Muscle layer of duodenum (tissue), 2 donors: ENCODE measurements around the gene NXN.
"Not testable (repeated sequence)": the region's sequence is repeated elsewhere in the genome, so short reads cannot be mapped to it uniquely, and the experiment has no call there.

Experiments
- H3K27ac ChIP-seq: one replicate; pipeline ENCODE4 v1.7.0; 2013; ENCODE audit warnings: mild to moderate bottlenecking, low read length
- H3K27me3 ChIP-seq: one replicate; pipeline ENCODE4 v1.7.0; 2013; ENCODE audit warnings: low read depth, mild to moderate bottlenecking, control low read depth, low read length
- H3K36me3 ChIP-seq, 2 donors: one replicate each; pipeline ENCODE4 v1.7.0; 2013; ENCODE audit warnings: low read length in 2 of 2, control low read depth in 1 of 2, mild to moderate bottlenecking in 1 of 2; ENCODE audit not compliant: insufficient read depth in 2 of 2, control insufficient read depth in 1 of 2
- H3K4me1 ChIP-seq, 2 donors: one replicate each; pipeline ENCODE4 v1.7.0; 2013; ENCODE audit warnings: low read length in 2 of 2, mild to moderate bottlenecking in 2 of 2, control low read depth in 1 of 2, moderate library complexity in 1 of 2; ENCODE audit not compliant: insufficient read depth in 2 of 2, control insufficient read depth in 1 of 2
- H3K4me3 ChIP-seq, 2 donors: one replicate each; pipeline ENCODE4 v1.7.0; 2013; ENCODE audit warnings: low read length in 2 of 2, low read depth in 1 of 2, mild to moderate bottlenecking in 1 of 2
- H3K9me3 ChIP-seq, 2 donors: one replicate each; pipeline ENCODE4 v1.7.0; 2013; ENCODE audit warnings: low read length in 2 of 2, control low read depth in 1 of 2, mild to moderate bottlenecking in 1 of 2; ENCODE audit not compliant: control insufficient read depth in 1 of 2
- donor health status: healthy.

Gene NXN

DNA sequence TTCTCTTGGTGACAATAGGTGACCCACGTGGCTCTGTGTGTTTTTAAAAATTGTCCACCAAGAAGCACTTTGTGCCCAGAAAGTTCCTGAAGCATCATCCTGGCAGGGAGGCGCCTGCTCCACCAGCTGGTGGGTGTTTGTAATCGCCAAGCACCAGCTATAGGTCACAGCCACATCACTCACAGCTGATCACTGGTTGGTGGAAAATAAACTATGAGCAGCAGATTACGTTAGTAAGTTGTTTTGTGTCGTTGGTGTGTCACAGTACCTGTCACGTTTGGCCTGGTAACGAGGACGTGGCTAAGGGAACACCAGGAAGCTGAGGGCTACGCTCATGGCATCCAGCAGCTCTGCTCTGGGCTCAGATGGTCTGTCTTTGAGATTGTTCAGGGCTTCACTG, 187.3 kb downstream of the NXN start:
- peaks cover 4 to 20% of the 10 kb centered on the region in 2 donors for H3K4me1 ChIP-seq
- H3K27ac ChIP-seq: no peak overlapping the region
- H3K4me3 ChIP-seq: no peak overlapping the region
- no peaks in the 10 kb centered on the region for H3K27me3 ChIP-seq
- no peaks in the 10 kb centered on the region for H3K9me3 ChIP-seq
- peaks cover 0 to 24% of the 10 kb centered on the region in 2 donors for H3K36me3 ChIP-seq

DNA sequence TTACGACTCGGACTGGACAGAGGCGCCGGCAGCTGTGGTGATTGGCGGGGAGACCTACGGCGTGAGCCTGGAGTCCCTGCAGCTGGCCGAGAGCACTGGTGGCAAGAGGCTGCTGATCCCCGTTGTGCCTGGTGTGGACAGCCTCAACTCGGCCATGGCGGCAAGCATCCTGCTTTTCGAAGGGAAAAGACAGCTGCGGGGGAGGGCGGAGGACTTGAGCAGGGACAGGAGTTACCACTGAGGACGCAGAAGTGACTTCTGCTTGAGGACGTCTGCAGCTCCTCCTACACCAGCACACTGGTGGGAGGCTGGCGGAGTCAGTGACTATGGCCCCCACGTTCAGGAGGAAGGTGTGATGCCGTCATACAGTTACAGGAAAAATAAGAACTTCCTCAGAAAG, 187.7 kb downstream of the NXN start:
- Histone ChIP-seq H3K27ac (no peak overlapping the region), H3K36me3 (peaks cover 0 to 24% of the 10 kb centered on the region in 2 donors), H3K9me3 (no peaks in the 10 kb centered on the region)

DNA sequence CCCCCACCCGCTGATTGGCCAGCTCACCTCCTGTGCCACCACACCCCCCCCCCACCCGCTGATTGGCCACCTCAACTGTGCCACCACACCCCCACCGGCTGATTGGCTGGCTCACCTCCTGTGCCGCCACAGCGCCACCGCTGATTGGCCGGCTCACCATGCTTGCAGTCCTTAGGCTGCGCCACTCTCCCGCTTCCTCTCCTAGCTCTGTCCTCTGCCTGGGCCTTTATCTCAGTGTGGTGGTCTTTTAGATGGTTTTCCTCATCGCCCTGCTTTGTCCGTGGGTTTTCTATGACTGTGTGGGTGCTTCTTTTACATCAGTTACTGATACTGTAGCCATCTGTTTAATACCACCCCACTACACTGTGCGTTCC, 188.7 kb downstream of the NXN start:
- H3K27me3 ChIP-seq, H3K27ac ChIP-seq, H3K4me3 ChIP-seq, H3K9me3 ChIP-seq: not testable (repeated sequence)
- Histone ChIP-seq H3K4me1 (peaks cover 4 to 20% of the 10 kb centered on the region in 2 donors), H3K36me3 (peaks cover 0 to 24% of the 10 kb centered on the region in 2 donors)

More for the DNA sequence above, 187.7 kb downstream of the NXN start:
- no peak overlapping the region for H3K4me3 ChIP-seq
- peaks cover 4 to 20% of the 10 kb centered on the region in 2 donors for H3K4me1 ChIP-seq
- H3K27me3 ChIP-seq: no peaks in the 10 kb centered on the region

DNA sequence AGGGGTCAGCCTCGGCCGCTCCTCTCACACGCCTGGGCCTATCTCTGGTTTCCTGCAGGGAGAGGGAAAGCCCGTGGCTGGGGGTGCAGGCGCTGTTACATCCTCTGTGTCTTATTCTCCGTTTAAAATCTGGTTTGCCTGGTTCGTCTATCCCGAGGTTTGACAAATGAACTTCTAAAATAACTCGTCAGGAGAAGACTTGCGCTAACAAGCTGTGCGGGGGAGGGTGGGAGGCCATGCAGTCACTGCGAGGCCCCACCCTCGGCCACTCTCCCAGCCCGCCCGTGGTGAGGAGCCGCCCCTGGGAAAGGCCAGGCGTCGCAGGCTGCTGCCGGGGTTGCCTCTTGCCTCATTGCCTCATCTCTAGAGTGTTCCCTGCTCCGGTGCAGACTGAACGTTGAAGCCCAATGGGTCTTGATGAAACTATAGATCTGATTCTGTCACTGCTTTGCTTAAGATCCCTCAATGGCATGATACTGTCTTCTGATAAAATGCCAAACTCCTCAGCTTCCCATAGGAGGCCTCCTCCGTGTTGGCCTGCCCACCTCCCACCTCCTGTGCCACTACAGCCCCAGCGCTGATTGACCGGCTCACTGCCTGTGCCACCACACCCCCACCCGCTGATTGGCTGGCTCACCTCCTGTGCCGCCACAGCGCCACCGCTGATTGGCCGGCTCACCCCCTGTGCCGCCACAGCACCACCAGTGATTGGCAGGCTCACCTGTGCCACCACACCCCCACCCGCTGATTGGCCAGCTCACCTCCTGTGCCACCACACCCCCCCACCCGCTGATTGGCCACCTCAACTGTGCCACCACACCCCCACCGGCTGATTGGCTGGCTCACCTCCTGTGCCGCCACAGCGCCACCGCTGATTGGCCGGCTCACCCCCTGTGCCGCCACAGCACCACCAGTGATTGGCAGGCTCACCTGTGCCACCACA, 189.4 kb downstream of the NXN start:
- H3K4me1 ChIP-seq: peaks cover 4 to 20% of the 10 kb centered on the region in 2 donors
- not testable (repeated sequence) for H3K27ac ChIP-seq, H3K4me3 ChIP-seq, H3K27me3 ChIP-seq, H3K9me3 ChIP-seq
- peaks cover 0 to 24% of the 10 kb centered on the region in 2 donors for H3K36me3 ChIP-seq

DNA sequence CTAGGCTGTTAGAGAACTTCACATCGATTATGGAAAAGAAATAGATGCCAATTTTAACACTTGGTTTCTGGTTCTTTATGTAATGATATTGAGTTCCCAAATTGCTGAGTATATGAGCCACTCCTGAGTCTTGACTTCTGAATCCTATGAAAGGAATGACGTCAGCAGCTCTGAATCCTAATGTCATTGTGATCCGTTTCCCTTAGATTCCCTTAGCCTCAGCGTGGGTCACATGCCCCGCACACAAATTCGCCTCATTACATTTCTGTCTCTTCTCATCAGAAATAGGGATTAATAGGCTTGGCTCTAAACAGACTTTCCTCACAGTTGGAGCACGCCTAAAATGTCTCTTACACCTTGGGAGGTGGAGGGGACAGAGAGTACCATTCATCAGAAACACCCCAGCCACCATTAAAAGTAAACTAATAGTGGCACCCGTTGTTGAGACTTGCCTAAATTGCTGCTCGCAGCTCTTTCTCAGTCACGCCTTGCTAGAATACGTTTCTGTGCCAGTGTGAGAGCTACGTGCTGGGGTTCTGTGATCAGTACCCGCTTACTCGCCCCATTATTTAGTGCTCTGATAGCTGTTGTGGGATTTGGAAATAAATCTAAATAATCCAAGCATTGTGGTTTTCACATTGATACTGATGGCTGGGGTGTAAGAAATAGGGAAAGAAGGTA, 190.3 kb downstream of the NXN start:
- Histone ChIP-seq H3K27me3 (no peaks in the 10 kb centered on the region), H3K9me3 (no peaks in the 10 kb centered on the region), H3K4me3 (no peak overlapping the region), H3K36me3 (peaks cover 0 to 24% of the 10 kb centered on the region in 2 donors), H3K27ac (no peak overlapping the region), H3K4me1 (peaks cover 0 to 16% of the 10 kb centered on the region in 2 donors)

DNA sequence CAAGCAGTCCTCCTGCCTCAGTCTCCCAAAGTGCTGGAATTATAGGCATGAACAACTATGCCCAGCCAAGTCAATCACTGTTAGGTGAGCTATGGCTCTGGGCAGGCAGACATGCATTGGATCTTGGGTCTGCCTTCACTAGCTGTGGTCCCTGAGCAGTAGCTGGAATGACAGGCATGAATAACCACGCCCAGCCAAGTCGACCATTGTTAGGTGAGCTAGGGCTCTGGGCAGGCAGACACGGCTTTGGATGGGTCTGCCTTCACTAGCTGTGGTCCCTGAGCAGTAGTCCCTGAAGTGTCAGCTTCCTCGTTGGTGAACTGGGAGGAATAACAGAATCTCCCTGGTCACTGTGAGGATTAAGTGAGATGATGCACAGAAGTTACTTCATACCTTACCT, 191.0 kb downstream of the NXN start:
- Histone ChIP-seq H3K4me1 (peaks cover 0 to 17% of the 10 kb centered on the region in 2 donors), H3K27ac (no peak overlapping the region), H3K27me3 (no peaks in the 10 kb centered on the region), H3K4me3 (no peak overlapping the region), H3K36me3 (peaks cover 0 to 24% of the 10 kb centered on the region in 2 donors), H3K9me3 (no peaks in the 10 kb centered on the region)

DNA sequence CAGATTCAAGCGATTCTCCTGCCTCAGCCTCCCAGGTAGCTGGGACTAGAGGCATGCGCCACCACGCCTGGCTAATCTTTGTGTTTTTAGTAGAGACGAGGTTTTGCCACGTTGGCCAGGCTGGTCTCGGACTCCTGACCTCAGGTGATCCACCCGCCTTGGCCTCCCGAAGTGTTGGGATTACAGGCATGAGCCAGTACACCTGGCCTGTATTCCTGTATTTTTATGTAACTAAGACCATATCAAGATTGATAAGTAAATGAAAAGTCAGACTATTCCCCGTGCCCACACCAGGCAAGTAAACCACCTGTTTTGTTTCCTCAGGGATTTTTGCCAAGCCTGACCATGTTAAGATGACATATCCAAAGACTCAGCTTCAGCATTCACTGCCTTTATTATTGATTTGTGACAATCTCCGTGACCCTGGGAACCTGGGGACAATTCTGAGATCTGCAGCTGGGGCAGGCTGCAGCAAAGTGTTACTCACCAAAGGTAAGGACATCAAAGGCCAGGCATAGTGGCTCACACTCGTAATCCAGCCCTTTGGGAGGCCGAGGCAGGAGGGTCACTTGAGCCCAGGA, 191.8 kb downstream of the NXN start:
- peaks cover 0 to 22% of the 10 kb centered on the region in 2 donors for H3K36me3 ChIP-seq
- no peaks in the 10 kb centered on the region for H3K27me3 ChIP-seq
- H3K9me3 ChIP-seq: no peaks in the 10 kb centered on the region
- H3K4me1 ChIP-seq: peaks cover 0 to 23% of the 10 kb centered on the region in 2 donors
- H3K27ac ChIP-seq: no peak overlapping the region
- H3K4me3 ChIP-seq: no peak overlapping the region

DNA sequence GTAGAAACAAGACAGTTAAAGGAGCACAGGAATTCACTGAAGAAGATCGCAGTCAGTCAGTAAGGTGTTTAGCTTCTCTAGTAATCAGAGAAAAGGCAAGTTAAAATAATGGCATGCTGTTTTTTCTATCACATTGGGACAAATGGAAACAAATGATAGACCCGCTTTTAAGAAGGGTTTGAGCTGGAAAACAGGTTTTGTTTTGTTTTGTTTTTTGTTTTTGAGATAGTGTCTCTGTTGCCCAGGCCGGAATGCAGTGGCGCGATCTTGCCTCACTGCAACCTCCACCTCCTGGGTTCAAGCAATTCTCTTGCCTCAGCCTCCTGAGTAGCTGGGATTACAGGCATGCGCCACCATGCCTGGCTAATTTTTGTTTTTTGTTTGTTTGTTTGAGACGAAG, 193.7 kb downstream of the NXN start:
- H3K36me3 ChIP-seq: peaks cover 0 to 12% of the 10 kb centered on the region in 2 donors
- H3K27ac ChIP-seq, H3K9me3 ChIP-seq: not testable (repeated sequence)

DNA sequence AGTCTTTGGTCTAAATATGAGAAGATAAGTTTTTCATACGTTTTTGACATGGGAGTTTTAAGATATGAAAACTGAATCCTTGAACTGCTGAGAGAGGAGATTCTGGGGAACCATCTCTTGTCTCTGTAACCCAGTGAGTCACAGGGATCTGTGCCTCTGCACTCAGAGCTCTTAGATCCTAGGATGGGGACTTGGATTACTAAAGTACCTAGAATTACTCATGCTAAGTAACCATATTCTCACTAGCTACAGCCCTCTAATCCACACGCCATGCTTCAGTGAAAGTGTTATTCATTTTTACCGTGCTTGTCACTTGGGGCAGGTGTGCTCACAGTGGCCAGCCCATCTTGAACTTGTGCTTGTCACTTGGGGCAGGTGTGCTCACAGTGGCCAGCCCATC, 195.4 kb downstream of the NXN start:
- H3K27me3 ChIP-seq: no peaks in the 10 kb centered on the region
- peaks cover 5 to 28% of the 10 kb centered on the region in 2 donors for H3K4me1 ChIP-seq
- H3K36me3 ChIP-seq: peaks cover 0 to 12% of the 10 kb centered on the region in 2 donors
- H3K9me3 ChIP-seq: no peaks in the 10 kb centered on the region
- H3K4me3 ChIP-seq: no peak overlapping the region
- H3K27ac ChIP-seq: no peak overlapping the region

More for the DNA sequence above, 193.7 kb downstream of the NXN start:
- H3K27me3 ChIP-seq, H3K4me3 ChIP-seq: not testable (repeated sequence)
- peaks cover 5 to 33% of the 10 kb centered on the region in 2 donors for H3K4me1 ChIP-seq

DNA sequence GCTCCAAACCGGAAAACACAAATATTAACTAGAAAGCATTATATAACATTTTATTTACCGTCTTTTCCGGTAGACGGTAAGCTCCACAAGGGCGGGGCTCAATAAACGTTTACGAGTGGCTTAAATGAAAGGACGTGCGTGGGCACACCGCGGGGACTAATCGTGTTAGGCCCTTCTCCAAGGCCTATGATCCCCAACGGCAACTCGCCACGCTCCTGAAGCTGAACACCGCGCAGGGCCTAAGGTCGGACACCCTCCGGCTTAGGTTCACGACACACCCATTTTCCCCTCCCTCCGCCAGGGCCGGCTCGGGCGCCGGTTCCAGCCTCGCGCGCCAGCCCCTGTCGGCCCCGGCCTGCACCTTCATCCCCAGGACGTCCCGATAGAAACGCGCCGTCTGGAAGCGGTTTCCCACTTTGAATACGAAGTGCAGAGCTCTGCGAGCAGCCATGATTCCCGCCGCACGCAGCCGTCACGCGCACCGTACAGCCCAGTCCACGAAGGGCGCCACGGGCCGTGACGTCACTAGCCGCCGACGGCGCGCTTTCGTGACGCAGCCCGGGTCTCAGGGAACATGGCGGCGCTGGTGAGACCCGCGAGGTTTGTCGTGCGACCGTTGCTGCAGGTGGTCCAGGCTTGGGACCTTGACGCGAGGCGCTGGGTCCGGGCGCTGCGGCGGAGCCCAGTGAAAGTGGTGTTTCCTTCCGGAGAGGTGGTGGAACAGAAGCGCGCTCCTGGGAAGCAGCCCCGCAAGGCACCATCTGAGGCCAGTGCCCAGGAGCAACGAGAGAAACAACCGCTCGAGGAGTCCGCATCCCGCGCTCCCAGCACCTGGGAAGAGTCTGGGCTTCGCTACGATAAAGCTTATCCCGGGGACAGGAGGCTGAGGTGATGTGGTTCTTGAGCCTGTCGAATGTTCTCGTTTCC, 197.5 kb downstream of the NXN start, which contains the start of the genes GLOD4 and MRM3:
Gene GLOD4 (minus strand): TSS at position 476 of the 927 bp plus-strand sequence. CDS start 25 bp downstream, at position 451.
Gene MRM3 (plus strand): TSS at position 549 of the 927 bp plus-strand sequence. CDS start 26 bp downstream, at position 575.
- Histone ChIP-seq H3K36me3 (peaks cover 11 to 15% of the 10 kb centered on the region in 2 donors), H3K27me3 (no peaks in the 10 kb centered on the region), H3K4me1 (peaks cover 5 to 28% of the 10 kb centered on the region in 2 donors), H3K27ac (peak within 1 kb of the TSS; percentile 81), H3K9me3 (no peaks in the 10 kb centered on the region), H3K4me3 (peak within 1 kb of the TSS; percentile 96 to 99)
